Peyer's patch (tissue), 4 donors: ENCODE data around the gene PDCD1LG2.

Experiments used
- POLR2A ChIP-seq, 2 donors: fragments of 450-650 bp; IDR thresholded peaks; one replicate each; pipeline ENCODE4 v1.5.1; 2017; ENCODE audit warnings: antibody characterized with exemption in 2 of 2, mild to moderate bottlenecking in 2 of 2, moderate library complexity in 2 of 2
- TF ChIP-seq, protein P1 (sequence below), 6 experiments: fragments of 450-650 bp in 4 of 6; fragments of 200-600 bp in 2 of 6; sonication (generic) in 1 of 6; IDR thresholded peaks; one replicate each; pipeline ENCODE4 v1.5.1; 2017 to 2019; ENCODE audit warnings: antibody characterized with exemption in 6 of 6, mild to moderate bottlenecking in 3 of 6, moderate library complexity in 1 of 6

DNA sequence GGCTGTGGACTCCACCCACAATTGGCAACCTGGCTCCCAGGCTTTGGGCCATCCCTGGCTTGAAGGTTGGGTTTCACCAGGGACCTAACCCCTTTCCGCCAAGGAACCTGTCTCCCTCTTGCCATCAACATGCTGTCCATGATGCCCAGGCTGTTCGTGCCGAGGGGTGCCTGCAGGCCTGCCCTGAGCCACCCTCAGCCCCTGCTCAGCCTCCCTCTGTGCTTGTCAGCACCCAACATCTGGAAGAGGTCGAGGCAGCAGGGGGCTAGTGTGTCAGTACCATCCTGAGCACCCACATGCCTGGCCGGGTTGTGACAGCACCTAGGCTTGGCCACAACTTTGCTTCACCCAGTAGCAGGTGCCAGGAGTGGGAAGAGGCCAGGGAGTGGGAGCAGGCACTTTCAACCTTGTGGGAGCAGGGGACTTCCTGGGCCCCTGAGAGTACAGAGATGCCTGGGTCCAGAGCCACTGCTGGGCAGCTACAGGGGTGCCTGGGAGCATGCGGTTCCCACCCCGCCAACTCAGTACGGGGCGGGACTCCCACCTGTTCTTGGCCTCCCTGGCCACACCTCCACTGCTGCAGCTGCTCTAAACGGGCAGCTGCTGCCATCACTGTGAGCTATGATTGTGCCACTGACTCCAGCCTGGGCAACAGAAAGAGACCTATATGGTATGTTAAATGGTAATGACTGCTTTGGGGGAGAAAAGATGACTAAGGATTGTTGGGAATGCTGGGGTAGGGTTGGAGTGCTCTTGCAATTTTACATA is 6.3 kb downstream of the PDCD1LG2 start:
- TF ChIP-seq, protein P1, sequence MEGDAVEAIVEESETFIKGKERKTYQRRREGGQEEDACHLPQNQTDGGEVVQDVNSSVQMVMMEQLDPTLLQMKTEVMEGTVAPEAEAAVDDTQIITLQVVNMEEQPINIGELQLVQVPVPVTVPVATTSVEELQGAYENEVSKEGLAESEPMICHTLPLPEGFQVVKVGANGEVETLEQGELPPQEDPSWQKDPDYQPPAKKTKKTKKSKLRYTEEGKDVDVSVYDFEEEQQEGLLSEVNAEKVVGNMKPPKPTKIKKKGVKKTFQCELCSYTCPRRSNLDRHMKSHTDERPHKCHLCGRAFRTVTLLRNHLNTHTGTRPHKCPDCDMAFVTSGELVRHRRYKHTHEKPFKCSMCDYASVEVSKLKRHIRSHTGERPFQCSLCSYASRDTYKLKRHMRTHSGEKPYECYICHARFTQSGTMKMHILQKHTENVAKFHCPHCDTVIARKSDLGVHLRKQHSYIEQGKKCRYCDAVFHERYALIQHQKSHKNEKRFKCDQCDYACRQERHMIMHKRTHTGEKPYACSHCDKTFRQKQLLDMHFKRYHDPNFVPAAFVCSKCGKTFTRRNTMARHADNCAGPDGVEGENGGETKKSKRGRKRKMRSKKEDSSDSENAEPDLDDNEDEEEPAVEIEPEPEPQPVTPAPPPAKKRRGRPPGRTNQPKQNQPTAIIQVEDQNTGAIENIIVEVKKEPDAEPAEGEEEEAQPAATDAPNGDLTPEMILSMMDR (IDR thresholded peaks at IDR 0.05): no peak
- TF ChIP-seq POLR2A (IDR thresholded peaks at IDR 0.05): no peak
